GM21786 (cell line): ENCODE measurements around the gene QSOX1.
A peak's percentile ranks its signal among the peaks of the same experiment; 100 is the strongest.

Experiments used
- ATAC-seq: cut with Tn5 transposase; IDR thresholded peaks from one replicate; pipeline ENCODE4 v1.9.1; 2021; ENCODE audit not compliant: unreplicated experiment

The QSOX1 gene

DNA sequence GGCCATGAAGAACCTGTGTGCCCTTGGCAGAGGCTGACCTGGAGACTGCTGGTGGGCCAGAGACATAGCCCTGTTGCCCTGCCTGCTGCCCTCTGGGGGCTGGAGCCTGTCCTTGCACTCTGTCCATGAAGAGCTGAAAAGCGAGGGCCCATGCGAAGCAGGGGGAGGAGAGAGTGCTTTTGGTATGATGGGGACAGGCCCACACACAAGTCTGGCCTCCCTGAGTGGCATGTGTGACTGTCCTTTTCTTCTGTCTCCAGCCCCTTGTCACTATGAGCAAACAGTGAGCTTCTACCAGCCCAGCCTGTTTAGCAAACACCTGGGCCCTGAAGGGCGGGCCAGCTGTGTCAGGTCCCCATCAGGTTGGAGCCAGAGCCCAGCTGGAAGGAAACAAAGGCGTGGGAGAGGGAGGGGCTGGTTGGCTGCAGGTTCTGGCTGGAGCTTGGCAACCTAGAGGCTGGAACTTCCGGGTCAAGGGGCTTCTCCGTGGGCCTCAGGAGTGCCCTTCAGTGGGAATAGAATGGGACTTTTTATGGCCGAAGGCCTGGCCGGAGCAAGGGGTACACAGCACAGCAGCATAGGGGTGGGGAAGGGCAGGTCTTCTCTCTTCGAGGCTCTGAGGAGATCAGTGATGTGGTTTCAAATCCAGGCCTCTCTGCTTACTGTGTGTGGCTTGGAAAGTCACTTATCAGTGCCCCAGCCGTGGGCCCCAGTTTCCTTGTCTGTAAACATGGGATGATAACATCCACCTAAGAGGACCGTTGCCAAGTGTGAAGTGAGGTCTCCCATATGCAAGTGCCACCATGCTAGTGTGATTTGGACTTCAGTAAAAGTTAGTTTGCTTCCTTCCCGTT is 14.3 kb downstream of the QSOX1 start:
- ATAC-seq, result peak; percentile 94

DNA sequence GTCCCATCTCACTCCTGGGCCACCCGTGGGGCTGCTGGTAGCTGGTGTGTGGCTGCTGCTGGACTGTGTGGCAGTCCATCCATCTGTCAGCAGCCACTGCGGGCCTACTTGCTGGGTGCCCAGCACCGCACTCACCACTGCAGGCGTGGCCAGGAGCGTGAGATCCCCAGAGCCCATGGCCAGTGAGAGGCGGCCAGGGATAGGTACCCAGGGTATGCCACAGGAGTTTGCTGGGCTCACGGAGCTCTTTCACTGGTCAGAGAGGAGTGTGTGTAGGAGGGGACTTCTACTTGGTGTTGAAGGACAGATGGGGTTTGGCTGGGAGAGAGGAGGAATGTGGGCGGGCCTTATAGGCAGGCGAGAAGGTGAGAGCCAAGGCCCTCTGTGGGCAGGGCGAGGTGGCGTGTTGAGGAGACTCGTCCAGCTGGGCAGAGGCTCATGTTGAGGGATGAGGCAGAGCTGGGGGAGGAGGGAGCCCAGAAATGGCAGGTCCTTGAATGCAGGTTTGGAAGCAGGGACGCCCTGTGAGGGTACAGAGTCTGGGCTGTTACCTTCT is 15.0 kb downstream of the QSOX1 start:
- no peak for ATAC-seq

DNA sequence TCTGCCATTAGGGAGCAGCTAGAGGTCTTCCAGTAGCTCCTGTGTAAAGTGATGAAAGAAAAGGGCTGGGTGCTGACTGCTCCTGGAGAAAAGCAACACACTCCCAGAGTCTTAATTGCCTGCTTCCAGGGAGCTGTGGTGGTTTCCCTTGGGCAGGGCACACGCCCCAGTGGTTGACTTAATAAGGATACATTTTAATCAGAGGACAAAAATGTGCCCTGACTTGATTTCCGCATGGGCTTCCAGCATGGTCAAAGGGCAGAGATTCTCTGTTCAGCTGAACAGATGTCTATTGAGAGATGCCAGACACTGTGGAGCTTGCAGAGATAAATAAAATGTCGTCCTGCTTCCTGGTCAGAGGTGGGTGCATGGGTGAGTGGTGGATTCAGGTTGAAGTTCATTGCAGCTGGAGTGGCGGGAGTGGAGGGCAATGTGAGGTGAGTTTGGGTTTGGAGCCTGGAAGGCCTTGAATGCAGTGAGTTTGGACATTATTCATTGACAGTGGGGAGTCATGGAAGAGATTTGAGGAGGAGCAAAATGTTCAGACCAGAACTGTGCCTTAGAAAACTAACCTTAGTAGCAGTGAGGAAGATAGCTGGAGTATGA is 16.0 kb downstream of the QSOX1 start:
- ATAC-seq, result no peak

DNA sequence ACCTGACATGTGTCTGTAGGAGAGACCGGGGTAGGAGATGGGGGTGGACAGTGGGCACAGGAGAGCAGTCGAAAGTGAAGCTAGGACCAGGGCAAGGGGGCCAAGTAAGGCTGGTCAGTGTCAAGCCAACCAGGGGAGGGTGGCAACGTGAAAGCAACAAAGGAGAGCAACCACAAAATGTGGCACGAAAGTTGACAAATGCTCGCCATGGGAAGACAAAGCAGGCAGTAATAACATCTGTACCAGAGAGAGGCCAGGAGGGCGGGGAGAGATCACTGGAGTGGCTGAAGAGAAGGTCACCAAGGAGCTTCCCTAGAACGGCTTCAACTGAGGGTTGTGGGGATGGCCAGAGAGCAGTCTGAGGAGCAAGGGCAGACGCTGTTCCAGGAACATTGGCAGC is 17.0 kb downstream of the QSOX1 start:
- no peak for ATAC-seq

DNA sequence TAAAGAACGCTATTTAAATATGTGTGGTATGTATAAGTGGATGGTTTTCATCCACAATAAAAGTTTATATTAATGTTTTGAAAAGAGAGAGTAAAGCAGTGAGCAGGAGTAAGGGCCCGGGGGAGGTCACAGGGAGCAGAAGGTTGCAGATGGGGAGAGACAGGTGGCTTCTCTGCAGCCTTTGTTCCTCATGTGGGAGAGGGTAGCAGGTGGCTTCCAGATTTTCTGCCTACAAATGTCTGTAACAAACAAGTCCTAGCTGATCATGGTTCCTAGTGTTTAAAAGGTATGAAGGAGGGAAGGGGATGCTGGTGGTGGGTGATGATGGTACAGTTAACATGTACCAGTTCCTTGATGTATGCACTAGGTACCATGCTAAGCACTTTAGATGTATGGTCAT is 18.8 kb downstream of the QSOX1 start:
- ATAC-seq, result no peak

DNA sequence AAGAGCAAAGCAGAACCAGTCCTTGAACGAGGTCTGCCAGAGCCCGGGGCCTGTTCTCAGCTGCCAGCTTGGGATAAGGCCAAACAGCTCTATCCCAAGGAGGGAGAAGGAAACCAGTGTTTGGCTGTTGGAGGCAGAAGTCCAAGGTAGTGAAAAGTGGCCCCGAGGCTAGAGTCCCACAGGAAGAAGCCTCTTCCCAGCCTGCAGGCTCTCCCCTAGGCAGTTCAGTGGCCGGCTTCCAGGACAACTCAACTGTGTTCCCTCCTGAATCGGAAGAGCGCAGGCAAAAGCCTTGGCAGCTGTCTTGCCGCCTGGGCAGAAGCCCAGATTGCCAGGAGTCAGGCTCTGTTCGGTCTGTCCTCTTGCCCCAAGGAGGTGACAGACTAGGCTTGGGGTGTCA is 19.3 kb downstream of the QSOX1 start:
- ATAC-seq, result no peak

DNA sequence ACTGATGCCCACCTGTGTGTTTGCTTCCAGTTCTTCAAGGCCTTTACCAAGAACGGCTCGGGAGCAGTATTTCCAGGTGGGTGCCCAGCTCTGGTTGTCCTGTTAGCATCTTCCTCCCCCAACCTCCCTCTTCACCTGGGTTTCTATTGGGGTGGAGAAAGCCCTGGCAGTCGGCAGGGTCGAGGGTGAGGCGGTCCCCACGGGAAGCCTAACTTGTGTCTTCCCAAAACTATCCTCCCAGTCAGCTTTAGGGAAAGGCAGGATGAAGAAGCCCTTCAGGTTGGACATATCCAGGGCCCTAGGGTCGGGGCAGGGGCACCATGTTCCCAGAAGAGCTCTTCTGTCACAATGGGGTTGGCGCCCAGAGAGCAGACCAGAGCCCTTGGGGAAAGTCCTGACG is 20.6 kb downstream of the QSOX1 start:
- no peak for ATAC-seq

DNA sequence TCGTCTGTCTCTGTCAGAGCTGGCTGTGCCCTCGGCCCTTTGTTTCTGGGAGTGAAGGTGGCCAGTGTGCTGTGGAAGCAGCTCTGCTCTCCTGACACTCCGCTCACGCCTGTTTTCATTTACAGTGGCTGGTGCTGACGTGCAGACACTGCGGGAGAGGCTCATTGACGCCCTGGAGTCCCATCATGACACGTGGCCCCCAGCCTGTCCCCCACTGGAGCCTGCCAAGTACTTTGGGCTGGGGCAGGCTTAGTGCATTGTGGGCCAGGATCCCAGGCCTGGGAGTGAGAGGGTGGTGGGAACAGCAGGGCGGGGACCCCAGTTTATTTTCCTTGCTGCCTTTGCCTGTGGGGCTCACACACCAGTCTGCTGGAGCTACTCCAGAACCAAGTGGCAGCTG is 21.1 kb downstream of the QSOX1 start:
- no peak for ATAC-seq

DNA sequence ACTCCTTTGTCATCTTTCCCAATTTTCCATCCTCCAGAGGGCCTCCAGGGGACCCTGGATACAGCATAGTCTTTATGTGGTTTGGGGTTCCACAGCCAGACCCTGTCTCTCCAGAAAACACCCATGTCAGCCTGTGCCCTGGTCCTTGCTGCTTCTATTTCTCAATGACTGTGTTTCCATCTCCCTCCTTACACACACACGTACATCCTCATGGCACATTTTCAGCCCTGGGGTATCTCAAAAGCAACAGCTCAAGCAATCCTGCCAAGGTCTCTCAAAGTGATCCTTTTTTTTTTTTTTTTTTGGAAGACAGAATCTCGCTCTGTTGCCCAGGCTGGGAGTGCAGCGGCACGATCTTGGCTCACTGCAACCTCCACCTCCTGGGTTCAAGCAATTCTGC is 22.3 kb downstream of the QSOX1 start:
- no peak for ATAC-seq

DNA sequence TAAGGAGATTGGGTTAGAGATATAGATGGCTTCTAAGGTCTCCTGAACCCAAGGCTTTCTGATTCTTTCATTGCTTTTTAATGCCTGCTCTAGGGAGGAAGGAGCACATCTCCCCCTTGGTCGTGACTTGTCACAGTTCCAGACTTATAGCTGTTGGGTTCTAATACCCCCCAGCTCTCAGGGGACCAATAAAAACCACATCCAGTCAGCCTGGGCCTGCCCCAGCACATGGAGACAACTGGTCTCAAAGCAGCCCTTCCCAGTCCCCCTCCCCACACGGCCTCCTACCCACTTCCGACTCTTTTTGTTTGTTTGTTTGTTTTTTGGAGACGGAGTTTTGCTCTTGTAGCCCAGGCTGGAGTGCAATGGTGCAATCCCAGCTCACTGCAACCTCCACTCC is 23.3 kb downstream of the QSOX1 start:
- ATAC-seq, result no peak

DNA sequence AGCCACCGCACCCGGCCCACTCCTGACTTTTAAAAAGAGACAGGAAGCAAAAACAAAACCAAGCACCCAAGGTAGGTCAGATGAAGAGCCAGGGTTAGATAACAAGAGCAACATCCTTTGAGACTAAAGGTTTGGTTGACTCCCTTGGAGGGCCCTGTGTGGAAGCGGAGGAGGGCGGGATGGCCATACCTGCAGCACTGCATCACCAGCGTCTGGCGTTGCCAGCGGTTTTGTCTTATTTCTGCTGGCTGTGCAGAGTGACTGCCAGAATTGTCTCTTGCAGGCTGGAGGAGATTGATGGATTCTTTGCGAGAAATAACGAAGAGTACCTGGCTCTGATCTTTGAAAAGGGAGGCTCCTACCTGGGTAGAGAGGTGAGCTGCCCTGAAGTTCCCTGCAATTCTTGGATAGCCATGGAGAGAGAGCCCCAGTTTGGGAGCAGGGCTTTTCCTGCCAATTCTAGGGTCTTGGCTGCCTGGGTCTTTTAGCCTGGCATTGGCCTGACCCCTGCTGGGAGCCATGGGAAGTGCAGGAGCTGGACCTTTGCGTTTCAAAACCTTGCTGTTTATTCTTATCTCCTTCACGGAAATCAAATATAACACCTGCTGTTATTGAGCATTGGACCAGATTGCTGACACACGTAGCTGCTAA is 24.0 kb downstream of the QSOX1 start:
- ATAC-seq, result no peak

DNA sequence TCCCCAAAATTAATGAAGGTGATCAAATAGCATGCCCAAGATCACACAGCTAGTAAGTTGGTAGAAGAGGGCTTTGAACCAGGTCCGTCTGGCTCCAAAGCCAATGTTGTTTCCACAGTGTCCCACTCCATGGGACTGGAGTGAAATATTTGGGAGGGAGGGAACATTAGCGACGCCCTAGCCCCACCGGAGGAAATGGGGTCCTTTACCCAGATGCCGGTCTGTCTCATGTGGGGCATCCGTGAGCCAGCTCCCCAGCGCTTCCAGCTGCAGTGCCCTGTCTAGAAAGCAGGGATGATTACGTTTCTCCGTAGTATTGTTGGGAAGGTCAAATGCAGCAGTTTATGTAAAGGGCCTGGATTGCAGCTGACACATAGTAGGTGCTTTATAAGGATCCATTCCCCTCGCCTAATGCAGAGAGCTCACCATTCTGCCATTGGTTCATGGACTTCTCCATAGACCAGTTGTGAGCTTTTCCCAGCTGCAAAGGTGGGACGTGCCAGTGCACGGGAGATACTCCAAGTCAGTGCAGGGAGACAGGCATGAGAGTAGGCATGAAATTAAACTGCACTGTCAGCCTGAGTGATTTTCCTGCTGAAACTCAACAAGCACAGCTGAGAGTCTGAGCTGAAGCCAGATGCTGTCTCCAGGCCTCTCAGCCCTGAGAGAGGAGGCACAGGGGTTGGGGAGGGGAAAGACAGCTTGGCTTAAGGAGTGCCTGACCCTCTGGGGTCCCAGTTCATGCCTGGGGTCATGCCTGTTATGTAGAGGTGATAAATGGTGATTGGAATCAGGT is 24.7 kb downstream of the QSOX1 start:
- ATAC-seq, result no peak

DNA sequence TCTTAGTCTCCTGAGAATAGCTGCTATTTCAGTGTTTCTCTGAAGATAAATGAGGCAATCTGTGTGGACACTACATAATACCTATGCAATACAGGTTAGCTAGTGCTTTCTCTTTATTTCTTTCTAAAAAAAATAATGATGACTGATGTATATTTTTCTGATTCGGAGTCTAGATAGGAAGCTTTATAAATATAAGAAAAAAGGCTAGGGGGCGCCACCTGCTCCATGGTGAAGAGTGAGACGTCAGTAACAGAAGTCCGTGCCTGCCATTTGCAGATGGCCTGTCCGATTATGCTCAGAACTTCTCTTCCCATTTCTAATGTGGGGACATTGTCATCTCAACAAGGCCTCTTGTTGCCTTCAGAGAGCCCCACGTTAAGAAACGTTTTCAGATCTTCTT is 26.4 kb downstream of the QSOX1 start:
- no peak for ATAC-seq

DNA sequence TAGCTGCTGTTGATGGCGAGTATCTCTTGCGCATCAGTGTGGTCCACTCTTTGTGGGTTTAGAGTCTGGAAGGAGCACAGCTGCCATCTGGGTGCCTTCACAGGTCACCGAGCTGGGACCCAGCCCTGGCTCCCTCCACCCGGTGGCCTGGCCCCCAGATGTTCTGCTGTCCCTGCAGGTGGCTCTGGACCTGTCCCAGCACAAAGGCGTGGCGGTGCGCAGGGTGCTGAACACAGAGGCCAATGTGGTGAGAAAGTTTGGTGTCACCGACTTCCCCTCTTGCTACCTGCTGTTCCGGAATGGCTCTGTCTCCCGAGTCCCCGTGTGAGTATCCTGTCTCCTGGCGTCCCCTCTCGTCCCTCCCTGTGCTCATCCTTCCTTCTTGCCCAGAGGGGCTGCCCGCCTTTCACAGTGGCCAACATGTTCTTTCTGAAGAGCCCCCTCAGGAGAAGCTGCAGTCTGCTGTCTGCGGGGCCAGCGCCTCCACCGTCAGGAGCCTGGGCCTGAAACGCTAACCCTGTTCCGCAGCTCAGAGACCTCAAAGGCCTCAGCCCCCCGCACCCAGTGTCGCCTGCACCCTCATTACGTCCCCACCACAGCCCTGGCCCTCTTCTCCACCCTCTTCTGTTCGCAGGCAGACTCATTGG is 27.4 kb downstream of the QSOX1 start:
- no peak for ATAC-seq

DNA sequence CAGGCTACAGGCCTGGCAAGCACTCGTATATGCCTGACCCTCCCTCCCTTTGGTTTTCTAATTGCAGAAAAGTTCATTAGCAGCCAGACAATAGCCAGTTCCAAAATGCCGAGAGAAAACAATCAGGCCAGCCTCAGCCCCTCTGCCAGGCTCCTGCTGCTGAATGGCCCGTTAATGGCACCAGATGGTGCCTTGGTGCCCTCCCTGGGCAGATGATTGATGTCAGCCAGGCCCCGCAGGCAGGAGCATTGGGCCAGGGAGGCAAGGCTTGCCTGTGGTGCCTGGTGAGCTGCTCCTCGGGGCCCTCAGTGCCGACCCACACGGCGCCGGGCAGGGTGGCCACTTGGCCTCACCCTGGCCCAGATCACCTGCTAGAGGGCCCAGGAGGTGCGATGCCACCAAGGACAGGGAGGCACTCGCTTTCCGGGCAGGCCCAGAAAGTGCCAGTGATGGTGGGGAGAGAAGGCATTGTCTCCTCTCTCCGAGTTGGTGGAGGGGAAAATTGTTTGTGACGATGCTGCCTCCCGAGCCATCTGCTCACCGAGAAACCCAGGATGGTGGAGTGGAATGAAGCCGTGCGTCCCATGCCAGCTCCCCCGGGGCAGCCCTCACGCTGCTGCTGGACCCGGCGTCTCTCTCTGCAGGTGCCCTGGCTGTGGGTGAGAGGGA is 28.1 kb downstream of the QSOX1 start:
- ATAC-seq, result no peak

DNA sequence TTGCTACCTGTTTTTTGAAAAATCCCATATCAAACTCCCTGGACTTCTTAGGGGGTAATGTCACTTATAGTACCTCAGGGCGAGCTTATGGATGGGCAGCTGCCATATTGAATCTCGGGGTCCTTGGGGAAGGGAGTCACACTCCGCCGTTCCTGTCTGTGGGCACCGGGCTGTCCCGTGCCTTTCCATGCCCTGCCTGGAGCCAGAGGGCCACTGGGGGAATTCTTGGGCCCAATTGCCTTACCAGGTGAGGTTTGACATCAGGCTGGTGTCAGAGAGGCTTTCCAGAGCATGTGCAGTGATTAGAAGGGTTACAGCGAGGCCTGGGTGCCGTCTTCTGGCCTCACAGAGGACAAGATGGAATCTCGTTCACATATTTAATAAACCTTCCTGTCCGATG is 28.8 kb downstream of the QSOX1 start:
- ATAC-seq, result no peak

DNA sequence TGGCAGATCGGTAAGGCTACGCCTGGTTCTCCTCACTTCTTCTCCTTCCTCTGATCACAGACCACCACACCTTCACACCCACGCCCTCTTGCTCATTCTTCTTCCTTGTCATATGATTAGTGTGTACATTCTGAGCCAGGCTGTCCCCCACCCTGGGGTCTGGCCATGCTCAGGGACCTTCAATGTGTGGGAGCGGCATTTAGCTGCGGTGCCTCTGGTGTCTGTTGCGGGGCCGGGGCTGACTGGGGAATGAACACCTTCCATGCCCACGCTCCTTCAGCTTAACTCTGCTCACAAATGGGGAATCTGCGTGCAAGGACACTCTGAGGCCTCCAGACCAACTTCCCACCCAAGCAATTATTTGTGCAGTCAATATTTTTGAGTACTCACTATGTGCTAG is 29.4 kb downstream of the QSOX1 start:
- no peak for ATAC-seq

DNA sequence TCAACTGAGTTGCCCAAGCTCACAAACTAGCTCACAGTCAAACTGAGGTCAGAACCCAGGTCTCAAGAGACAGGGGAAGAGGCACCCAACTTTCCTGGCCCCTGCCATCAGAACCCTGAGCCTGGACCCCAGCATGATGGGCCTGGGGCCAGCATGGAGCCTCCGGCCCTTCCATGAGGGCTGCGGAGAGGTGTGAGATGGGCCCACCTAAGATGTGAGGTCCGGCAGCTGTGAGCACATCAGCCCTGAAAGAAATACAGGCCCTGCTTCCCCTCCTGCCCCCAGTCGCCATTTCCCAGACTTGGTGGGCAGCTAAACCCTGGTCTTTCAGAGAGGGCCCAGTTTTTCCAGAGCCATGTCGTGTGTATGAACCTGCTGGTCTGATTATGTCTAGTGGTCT is 30.6 kb downstream of the QSOX1 start:
- no peak for ATAC-seq

DNA sequence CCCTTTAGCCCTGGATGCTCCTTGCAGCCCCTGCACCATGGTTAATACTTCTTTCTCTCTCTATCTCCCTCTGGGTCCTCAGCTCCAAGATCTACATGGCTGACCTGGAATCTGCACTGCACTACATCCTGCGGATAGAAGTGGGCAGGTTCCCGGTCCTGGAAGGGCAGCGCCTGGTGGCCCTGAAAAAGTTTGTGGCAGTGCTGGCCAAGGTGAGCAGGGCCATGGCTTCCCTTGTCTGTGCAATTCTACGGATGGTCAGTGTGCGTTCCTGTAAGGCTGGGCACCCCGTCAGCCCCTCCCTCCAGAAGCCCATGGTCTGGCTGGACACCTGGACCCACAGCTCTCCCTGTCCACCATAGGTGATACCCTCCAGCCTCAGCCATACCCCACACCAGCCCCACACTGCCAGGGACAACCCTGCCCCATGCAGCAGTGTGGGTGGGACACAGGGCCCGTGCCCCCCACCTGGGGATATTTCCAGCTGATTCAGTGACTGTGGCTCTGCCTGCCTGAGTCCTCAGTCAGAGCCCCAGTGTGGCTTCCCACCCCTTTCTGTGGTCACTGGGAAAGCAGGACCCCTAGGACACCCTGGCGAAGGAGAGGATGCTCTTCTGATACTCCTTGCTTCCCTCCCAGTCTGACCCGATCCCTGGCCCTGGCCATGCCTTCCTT is 31.4 kb downstream of the QSOX1 start:
- no peak for ATAC-seq

DNA sequence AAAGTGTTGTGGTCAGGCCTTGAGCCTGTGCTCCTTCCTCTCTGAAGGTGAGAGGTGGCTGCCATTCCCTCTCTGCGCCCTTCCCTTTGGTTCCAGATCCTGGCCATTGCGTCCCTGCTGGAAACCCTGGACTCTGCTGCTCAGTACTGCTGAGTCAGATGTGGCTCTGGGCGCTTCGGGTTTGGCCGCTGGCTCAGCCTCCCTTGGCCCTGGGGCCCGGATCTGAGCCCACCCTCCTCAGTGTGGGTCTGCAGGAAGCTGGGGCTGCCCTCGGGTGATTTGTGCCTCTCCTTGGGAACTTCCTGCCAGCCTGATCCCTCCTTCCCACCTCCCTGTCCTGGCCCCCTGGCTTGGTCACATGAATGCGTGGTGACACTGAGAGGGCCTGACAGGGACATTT is 32.2 kb downstream of the QSOX1 start:
- ATAC-seq, result no peak
